HepG2 (cell line): Measurements from ENCODE around the gene RAB27B. TPM values are rescaled to one million over a fixed set of nuclear protein-coding genes. Genes with fewer than 3 reads are reported as not detected.

Experiments
- ATAC-seq: fragments of 200-7000 bp; cut with Tn5 transposase; 3 replicates; pipeline ENCODE4 v1.9.1; 2020; ENCODE audit warnings: mild to moderate bottlenecking, moderate library complexity
- BruUV-seq: library from RNA; stranded (reverse); fragments of 400-500 nt; replicated peaks from 2 replicates; lab custom pipeline; 2021; lab: Mats Ljungman, UMichigan
- CTCF ChIA-PET: fragments of 300-600 bp; formaldehyde crosslinking; extraction: SDS; loops from one replicate; lab custom pipeline; 2021; ENCODE audit warnings: low total read pairs, inconsistent platforms, low intra/inter-chr PET ratio; lab: Yijun Ruan, JAX
- POLR2A ChIA-PET: fragments of 350-600 bp; sonication (Branson Sonifier 250); formaldehyde crosslinking; loops from one replicate; lab custom pipeline; 2020; ENCODE audit warnings: antibody characterized with exemption, inconsistent platforms; lab: Yijun Ruan, JAX
- DNase-seq: peaks from one replicate; pipeline ENCODE4 v3.0.0-alpha.2; 2015; ENCODE audit warnings: low spot score
- FAIRE-seq: peaks from 3 replicates; lab custom pipeline; 2011; peaks lifted over from hg19 to GRCh38; lab: Jason Lieb, UNC
- H2AFZ ChIP-seq: one replicate; pipeline ENCODE4 v1.6.1; 2011; ENCODE audit warnings: low read length, inconsistent platforms
- H3K27ac ChIP-seq: fragments of 300-600 bp; 3 replicates; pipeline ENCODE4 v1.8.0; 2011; ENCODE audit warnings: mixed run types, mild to moderate bottlenecking, mixed read lengths, low read length, inconsistent platforms; ENCODE audit not compliant: insufficient read depth; ENCODE audit errors: extremely low read length
- H3K27me3 ChIP-seq, 2 experiments: fragments of 200-600 bp in 1 of 2; 2 replicates in 1 of 2; 3 replicates in 1 of 2; pipeline versions ENCODE4 v1.6.0 to v1.8.0; 2011; ENCODE audit warnings: low read length in 2 of 2, mild to moderate bottlenecking in 2 of 2, moderate library complexity in 2 of 2, inconsistent platforms in 1 of 2; ENCODE audit not compliant: insufficient read depth in 2 of 2, control insufficient read depth in 1 of 2
- H3K36me3 ChIP-seq, 2 experiments: fragments of 200-600 bp in 1 of 2; replicated peaks in 1 of 2; 2 replicates in 1 of 2; 3 replicates in 1 of 2; pipeline versions ENCODE4 v1.5.1 to v1.8.0; 2011; ENCODE audit warnings: low read length in 2 of 2, inconsistent platforms in 1 of 2; ENCODE audit not compliant: insufficient read depth in 2 of 2, control insufficient read depth in 1 of 2
- H3K4me1 ChIP-seq: 2 replicates; pipeline ENCODE4 v1.5.1; 2012; ENCODE audit warnings: low read length, inconsistent platforms; ENCODE audit not compliant: insufficient read depth
- H3K4me2 ChIP-seq: 2 replicates; pipeline ENCODE4 v1.6.0; 2011; ENCODE audit warnings: low read depth, low read length, inconsistent platforms
- H3K4me3 ChIP-seq, 3 experiments: fragments of 200-600 bp in 1 of 3; sonication (generic), shearing (Covaris generic) in 1 of 3; replicated peaks in 1 of 3; 2 replicates each; pipeline ENCODE4 v1.5.1; 2011 to 2016; ENCODE audit warnings: low read length in 3 of 3, inconsistent platforms in 2 of 3, low read depth in 2 of 3, mild to moderate bottlenecking in 2 of 3, control low read depth in 1 of 3, mixed read lengths in 1 of 3; ENCODE audit not compliant: insufficient read depth in 1 of 3
- H3K79me2 ChIP-seq: one replicate; pipeline ENCODE4 v1.6.1; 2011; ENCODE audit warnings: low read length, inconsistent platforms; ENCODE audit not compliant: insufficient read depth
- H3K9ac ChIP-seq: 2 replicates; pipeline ENCODE4 v1.6.0; 2011; ENCODE audit warnings: mild to moderate bottlenecking, low read depth, low read length, inconsistent platforms; ENCODE audit not compliant: insufficient read depth
- H3K9me3 ChIP-seq: 2 replicates; pipeline ENCODE4 v1.5.1; 2012; ENCODE audit warnings: mild to moderate bottlenecking, low read length
- H4K20me1 ChIP-seq: 2 replicates; pipeline ENCODE4 v1.6.0; 2011; ENCODE audit warnings: inconsistent platforms, mild to moderate bottlenecking, low read length, moderate library complexity; ENCODE audit not compliant: insufficient read depth
- ELF1 ChIP-seq: sonication (generic); formaldehyde crosslinking; IDR thresholded peaks from 2 replicates; pipeline ENCODE4 v1.4.0; 2020; ENCODE audit warnings: missing genetic modification reagents
- ERF ChIP-seq: IDR thresholded peaks from 2 replicates; pipeline ENCODE4 v1.6.1; 2018; ENCODE audit warnings: missing biosample characterization, missing genetic modification reagents
- FOXC1 ChIP-seq: sonication (generic); formaldehyde crosslinking; IDR thresholded peaks from 2 replicates; pipeline ENCODE4 v1.8.0; 2022; ENCODE audit warnings: mild to moderate bottlenecking, missing genetic modification reagents, borderline replicate concordance
- HNF1A ChIP-seq, 2 experiments: sonication (generic) in 1 of 2; formaldehyde crosslinking in 1 of 2; IDR thresholded peaks; 2 replicates each; pipeline versions ENCODE4 v1.4.0 to v1.6.1; 2016 to 2020; ENCODE audit warnings: borderline replicate concordance in 1 of 2, low read depth in 1 of 2, mild to moderate bottlenecking in 1 of 2, missing genetic modification reagents in 1 of 2
- KAT2B ChIP-seq: fragments of 150-350 bp; IDR thresholded peaks from 2 replicates; pipeline ENCODE4 v1.6.1; 2014; ENCODE audit warnings: low read depth, low read length, borderline replicate concordance
- KLF16 ChIP-seq, 2 experiments: sonication (generic) in 1 of 2; formaldehyde crosslinking in 1 of 2; IDR thresholded peaks; 2 replicates each; pipeline versions ENCODE4 v1.6.1 to v1.8.0; 2016 to 2023; ENCODE audit warnings: missing genetic modification reagents in 2 of 2, missing compliant biosample characterization in 1 of 2
- NFIC ChIP-seq: IDR thresholded peaks from 2 replicates; pipeline ENCODE4 v1.6.1; 2012; ENCODE audit warnings: mild to moderate bottlenecking, low read length, inconsistent platforms
- NRL ChIP-seq: sonication (generic); formaldehyde crosslinking; IDR thresholded peaks from 2 replicates; pipeline ENCODE4 v1.5.0; 2020; ENCODE audit warnings: missing genetic modification reagents, mild to moderate bottlenecking, moderate library complexity, borderline replicate concordance
- SP5 ChIP-seq: IDR thresholded peaks from 2 replicates; pipeline ENCODE4 v1.6.1; 2016; ENCODE audit warnings: low read depth, borderline replicate concordance
- ZNF615 ChIP-seq: sonication (generic); formaldehyde crosslinking; IDR thresholded peaks from 2 replicates; pipeline ENCODE4 v1.5.0; 2020; ENCODE audit warnings: mild to moderate bottlenecking, missing genetic modification reagents, borderline replicate concordance
- WGBS: methylation state at CpG from one replicate; pipeline ENCODE4 v1.1.6; 2017; ENCODE audit warnings: low lambda C conversion rate; 5-methylcytosine and 5-hydroxymethylcytosine counted together
- in situ Hi-C: cut with HindIII; loops from 2 replicates; pipeline ENCODE4 v1.10.0; 2017; ENCODE audit warnings: low pct_unique_long_range_greater_than_20kb; ENCODE audit not compliant: extremely low pct_ligation_motif_present
- intact Hi-C: fragments of 100-400 bp; cut with micrococcal nuclease; formaldehyde crosslinking; loops from one replicate; pipeline ENCODE4 v1.10.0; 2022; ENCODE audit not compliant: unreplicated experiment
- polyA plus RNA-seq, 8 experiments: library from polyadenylated mRNA; depleted of rRNA in 3 of 8; stranded (reverse) in 7 of 8; unstranded in 1 of 8; fragments of >200 nt; fragmentation: Illumina TruSeq in 4 of 8; extraction: Trizol in 4 of 8; gene quantifications; 2 replicates each; pipeline versions ENCODE4 v1.2.1 to v1.2.3, GENCODE V29; 2011 to 2016; ENCODE audit warnings: low read depth in 4 of 8, missing spikeins in 1 of 8, mixed read lengths in 1 of 8; ENCODE audit not compliant: insufficient read depth in 1 of 8
- total RNA-seq, 5 experiments: library from RNA; depleted of rRNA; stranded (reverse); fragments of >200 nt; fragmentation: Illumina TruSeq; extraction: Trizol; gene quantifications; 2 replicates each; pipeline ENCODE4 v1.2.3, GENCODE V29; 2016; ENCODE audit warnings: low read depth in 1 of 5
- TF ChIP-seq, protein P1 (sequence below): IDR thresholded peaks from 2 replicates; pipeline ENCODE4 v1.4.0; 2020; ENCODE audit warnings: mild to moderate bottlenecking, missing genetic modification reagents
- TF ChIP-seq, protein P2 (sequence below): sonication (generic); formaldehyde crosslinking; IDR thresholded peaks from 2 replicates; pipeline ENCODE4 v1.4.0; 2020; ENCODE audit warnings: missing genetic modification reagents
- TF ChIP-seq, protein P3 (sequence below): sonication (generic); formaldehyde crosslinking; IDR thresholded peaks from 2 replicates; pipeline ENCODE4 v1.8.1; 2023; ENCODE audit warnings: mild to moderate bottlenecking, moderate library complexity, missing genetic modification reagents

Gene RAB27B
- total and polyA plus RNA-seq, 2 of the 13 experiments (the other 11 are each of a cell fraction or from before 2014, with no cell fraction given), result not detected

- Histone ChIP-seq H4K20me1 (no peaks in the 10 kb centered on the region), H3K9ac (no peak overlapping the region), H3K27me3 (peaks cover 0 to 7% of the 10 kb centered on the region in 2 experiments; a peak in 3 of 5 replicates), H3K27ac (no peak overlapping the region), H2AFZ (no peak overlapping the region), H3K4me2 (no peak overlapping the region), H3K4me1 (peaks cover 13% of the 10 kb centered on the region), H3K4me3 (no peak overlapping the region), H3K36me3 (no peaks in the 10 kb centered on the region), H3K9me3 (no peaks in the 10 kb centered on the region), H3K79me2 (no peaks in the 10 kb centered on the region)
- DNase-seq (no peak), ATAC-seq (no peak), FAIRE-seq (no peak)
- in situ Hi-C loops (no loop called here), intact Hi-C loops (loop anchor here (5.0 kb wide), 2 partner anchors 137 to 158 kb away; no protein-coding TSS in a partner anchor)
- ChIA-PET POLR2A (no interaction called here), CTCF (no interaction called here)
- 70% methylated on average over 1 of the region's 1 CpG for WGBS
- BruUV-seq, result no TSS peak
- TF ChIP-seq KLF16 (CRISPR knock-in tag; IDR thresholded peaks at IDR 0.05), result no peak
- TF ChIP-seq ZNF615 (CRISPR knock-in tag), result no peak
- no peak for TF ChIP-seq ELF1
- TF ChIP-seq NFIC, result no peak
- TF ChIP-seq, protein P1, sequence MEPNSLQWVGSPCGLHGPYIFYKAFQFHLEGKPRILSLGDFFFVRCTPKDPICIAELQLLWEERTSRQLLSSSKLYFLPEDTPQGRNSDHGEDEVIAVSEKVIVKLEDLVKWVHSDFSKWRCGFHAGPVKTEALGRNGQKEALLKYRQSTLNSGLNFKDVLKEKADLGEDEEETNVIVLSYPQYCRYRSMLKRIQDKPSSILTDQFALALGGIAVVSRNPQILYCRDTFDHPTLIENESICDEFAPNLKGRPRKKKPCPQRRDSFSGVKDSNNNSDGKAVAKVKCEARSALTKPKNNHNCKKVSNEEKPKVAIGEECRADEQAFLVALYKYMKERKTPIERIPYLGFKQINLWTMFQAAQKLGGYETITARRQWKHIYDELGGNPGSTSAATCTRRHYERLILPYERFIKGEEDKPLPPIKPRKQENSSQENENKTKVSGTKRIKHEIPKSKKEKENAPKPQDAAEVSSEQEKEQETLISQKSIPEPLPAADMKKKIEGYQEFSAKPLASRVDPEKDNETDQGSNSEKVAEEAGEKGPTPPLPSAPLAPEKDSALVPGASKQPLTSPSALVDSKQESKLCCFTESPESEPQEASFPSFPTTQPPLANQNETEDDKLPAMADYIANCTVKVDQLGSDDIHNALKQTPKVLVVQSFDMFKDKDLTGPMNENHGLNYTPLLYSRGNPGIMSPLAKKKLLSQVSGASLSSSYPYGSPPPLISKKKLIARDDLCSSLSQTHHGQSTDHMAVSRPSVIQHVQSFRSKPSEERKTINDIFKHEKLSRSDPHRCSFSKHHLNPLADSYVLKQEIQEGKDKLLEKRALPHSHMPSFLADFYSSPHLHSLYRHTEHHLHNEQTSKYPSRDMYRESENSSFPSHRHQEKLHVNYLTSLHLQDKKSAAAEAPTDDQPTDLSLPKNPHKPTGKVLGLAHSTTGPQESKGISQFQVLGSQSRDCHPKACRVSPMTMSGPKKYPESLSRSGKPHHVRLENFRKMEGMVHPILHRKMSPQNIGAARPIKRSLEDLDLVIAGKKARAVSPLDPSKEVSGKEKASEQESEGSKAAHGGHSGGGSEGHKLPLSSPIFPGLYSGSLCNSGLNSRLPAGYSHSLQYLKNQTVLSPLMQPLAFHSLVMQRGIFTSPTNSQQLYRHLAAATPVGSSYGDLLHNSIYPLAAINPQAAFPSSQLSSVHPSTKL (CRISPR knock-in tag), result no peak
- no peak for TF ChIP-seq NRL
- TF ChIP-seq ERF (CRISPR knock-in tag), result no peak
- no peak for TF ChIP-seq KAT2B
- TF ChIP-seq SP5 (CRISPR knock-in tag), result no peak
- TF ChIP-seq FOXC1 (CRISPR knock-in tag), result no peak
- TF ChIP-seq HNF1A (IDR thresholded peaks at IDR 0.05; ENCODE audit: low read depth), result no peak
- TF ChIP-seq HNF1A (CRISPR knock-in tag; IDR thresholded peaks at IDR 0.05; ENCODE audit: borderline replicate concordance), result no peak
- TF ChIP-seq, protein P2, sequence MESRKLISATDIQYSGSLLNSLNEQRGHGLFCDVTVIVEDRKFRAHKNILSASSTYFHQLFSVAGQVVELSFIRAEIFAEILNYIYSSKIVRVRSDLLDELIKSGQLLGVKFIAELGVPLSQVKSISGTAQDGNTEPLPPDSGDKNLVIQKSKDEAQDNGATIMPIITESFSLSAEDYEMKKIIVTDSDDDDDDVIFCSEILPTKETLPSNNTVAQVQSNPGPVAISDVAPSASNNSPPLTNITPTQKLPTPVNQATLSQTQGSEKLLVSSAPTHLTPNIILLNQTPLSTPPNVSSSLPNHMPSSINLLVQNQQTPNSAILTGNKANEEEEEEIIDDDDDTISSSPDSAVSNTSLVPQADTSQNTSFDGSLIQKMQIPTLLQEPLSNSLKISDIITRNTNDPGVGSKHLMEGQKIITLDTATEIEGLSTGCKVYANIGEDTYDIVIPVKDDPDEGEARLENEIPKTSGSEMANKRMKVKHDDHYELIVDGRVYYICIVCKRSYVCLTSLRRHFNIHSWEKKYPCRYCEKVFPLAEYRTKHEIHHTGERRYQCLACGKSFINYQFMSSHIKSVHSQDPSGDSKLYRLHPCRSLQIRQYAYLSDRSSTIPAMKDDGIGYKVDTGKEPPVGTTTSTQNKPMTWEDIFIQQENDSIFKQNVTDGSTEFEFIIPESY, result no peak
- TF ChIP-seq, protein P3, sequence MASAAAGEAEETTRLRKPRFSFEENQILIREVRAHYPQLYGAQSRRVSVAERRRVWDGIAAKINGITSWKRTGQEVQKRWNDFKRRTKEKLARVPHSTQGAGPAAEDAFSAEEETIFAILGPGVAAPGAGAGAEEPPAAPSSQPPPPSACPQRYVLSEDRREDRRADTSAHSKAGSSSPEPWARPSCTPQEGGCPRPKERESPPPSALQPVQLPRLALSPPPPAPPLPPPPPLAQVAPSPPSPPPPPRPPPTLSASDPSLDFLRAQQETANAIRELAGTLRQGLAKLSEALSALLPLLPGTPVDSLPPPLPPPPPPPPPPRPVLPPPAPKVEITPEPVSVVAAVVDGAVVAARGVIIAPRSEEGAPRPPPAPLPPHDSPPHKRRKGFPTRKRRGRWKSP (CRISPR knock-in tag), result no peak
Measured at GRCh38 chr18:54824761-54825160, 3.5 kb upstream of the RAB27B start.
